ENCODE data around the gene HS3ST3A1.

DNA sequence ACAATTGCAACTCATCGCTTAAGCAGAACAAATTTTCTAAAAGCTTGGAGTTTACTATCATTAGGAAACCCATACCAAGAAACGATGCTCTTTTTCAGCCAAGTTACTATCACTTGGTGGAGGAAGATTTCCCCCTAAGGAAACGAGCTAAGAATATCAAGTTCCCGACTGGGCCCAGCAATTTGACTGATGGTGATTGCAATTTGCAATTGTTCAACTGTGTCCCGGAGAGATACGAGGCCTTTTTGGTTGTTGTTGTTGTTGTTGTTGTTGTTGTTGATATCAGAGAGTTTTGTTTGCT, 6.2 kb downstream of the HS3ST3A1 start:
- no peak for TF ChIP-seq POLR2AphosphoS5 (IDR thresholded peaks at IDR 0.05; ENCODE audit: low read depth, low read length)
- no peak for TF ChIP-seq POLR2A (IDR thresholded peaks at IDR 0.05; ENCODE audit: low read depth, low read length)
- TF ChIP-seq TAF1 (IDR thresholded peaks at IDR 0.05; ENCODE audit: low read depth, low read length): no peak
- TF ChIP-seq SPI1 (IDR thresholded peaks at IDR 0.05; ENCODE audit: low read depth, low read length): no peak
- no peak for TF ChIP-seq PAX5 (IDR thresholded peaks at IDR 0.05; ENCODE audit: insufficient read depth, low read length, severe bottlenecking)

All from GM12891 (cell line).